HG03039 (cell line): Measurements from ENCODE around the gene POLR2M.

Source experiments
- ATAC-seq: cut with Tn5 transposase; IDR thresholded peaks from one replicate; pipeline ENCODE4 v1.9.1; 2021; ENCODE audit warnings: mild to moderate bottlenecking, moderate library complexity; ENCODE audit not compliant: unreplicated experiment

The POLR2M gene

DNA sequence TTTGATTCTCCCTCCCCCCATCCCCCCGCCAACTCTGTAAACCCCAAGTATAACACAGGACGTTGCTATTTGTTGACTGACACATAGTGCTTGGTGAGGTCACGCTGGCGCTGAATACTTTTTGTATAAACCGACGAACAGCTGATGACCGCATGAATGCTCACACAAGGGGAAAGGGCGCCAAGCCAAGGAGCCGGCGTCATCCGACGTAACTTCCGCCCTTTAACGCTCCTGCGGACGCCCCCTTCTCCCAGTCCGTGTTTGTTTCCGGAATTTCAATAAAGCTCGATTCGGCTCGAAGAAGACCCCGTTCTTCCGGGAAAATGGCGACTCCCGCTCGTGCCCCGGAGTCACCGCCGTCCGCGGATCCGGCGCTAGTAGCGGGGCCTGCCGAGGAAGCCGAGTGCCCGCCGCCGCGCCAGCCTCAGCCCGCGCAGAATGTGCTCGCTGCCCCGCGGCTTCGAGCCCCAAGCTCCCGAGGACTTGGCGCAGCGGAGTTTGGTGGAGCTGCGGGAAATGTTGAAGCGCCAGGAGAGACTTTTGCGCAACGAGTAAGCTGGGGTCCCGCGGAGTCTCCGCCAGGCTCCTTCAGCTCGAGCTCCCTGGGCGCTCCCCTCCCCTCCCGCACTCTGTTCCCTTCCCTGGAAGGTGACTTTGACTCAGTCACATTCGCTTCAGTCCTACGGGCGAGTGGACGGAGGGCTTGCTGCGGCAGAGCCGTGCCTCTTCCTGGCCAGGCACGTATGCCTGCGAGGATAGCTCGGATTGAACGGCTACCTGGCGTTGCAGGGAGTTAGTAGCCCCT, at the start of gene POLR2M:
Gene POLR2M (plus strand): TSS at position 310 of the 805 bp plus-strand sequence. CDS start 129 bp downstream, at position 439.
- peak; percentile 90 for ATAC-seq

DNA sequence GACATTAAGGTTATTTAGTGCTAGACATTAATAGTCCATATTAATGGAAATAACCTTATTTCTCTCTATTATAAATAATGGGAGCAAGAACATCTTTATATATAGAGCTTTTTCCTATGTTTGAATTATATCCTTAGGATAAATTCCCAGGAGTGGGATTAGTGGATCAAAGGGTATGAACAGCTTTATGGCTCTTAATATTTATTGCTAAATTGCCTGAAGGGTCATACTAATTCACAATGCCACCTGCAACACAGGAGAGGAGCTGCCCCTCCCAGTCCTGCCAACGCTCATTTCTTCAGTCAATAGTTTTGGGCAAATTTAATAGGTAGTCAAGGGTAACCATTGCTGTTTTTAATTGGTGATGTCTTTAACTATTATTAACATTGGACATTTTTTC, 48.9 kb upstream of the POLR2M start:
- no peak for ATAC-seq

DNA sequence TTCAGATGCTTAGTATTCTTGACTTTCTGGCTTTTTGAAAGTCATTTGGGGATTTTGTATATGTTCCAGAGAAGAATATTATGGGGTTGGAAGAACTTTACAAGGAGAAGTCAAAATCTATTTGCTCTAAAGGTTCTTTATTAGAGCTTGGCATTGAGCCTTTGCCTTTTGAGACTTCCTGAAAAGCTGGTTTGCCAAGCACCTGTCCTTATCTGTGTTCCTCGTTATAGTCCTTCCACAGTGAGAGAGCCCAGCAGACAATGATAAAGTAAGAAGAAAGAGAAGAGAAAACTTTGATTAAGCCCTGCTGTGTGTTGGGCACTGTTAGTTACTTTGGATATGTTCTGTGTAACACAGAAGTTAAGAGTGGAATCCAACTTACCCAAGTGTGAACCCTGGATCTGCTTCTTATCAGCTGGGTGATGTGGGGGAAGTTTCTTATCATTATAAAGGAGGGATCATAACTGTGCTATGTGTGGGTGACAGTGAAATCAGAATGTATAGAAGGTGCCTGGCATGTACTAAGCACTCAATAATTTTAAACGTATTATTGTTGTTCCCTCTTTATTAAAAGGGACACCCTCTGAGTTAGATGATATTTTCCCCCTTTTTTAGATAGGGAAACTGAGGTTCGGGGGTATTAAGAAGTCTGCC, 44.3 kb upstream of the POLR2M start:
- no peak for ATAC-seq

DNA sequence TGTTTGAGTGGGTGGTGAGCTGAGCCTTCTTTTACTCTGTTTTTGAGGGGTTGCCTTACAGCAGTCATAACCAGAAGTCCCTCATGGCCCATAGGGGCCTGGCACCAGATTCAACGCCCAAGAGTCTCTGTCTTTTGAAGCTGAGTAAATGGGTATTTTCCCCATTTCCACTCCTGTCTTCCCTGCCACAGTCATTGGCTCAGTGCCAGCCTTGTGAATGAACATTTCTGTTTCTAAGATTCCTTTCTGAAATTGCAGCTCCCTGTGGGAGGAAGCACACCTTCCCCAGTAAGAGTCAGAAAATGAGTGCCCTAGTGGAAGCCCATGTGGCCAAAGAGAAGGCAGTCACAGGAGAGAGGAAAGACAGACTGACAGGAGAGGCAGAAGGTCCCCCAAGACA, 43.7 kb upstream of the POLR2M start:
- no peak for ATAC-seq

DNA sequence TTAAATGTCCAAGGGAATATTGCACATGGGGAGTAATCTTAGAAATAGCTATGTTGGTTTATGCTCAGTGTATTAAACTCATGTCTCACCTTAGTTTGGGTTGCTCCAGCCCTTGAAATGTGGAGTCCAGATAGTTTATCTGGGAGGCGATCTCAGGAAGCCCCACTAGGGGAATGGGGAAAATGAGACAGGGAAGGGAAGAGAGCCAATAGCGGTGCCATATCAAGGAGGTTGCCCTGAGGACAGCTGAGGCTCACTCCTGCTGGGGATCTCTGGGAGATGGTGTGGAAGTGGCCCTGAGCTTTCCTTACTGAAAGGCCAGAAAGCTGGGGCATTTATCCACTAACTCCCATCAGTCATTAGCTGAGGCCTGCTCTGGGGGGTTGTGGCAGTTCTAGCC, 43.3 kb upstream of the POLR2M start:
- no peak for ATAC-seq

DNA sequence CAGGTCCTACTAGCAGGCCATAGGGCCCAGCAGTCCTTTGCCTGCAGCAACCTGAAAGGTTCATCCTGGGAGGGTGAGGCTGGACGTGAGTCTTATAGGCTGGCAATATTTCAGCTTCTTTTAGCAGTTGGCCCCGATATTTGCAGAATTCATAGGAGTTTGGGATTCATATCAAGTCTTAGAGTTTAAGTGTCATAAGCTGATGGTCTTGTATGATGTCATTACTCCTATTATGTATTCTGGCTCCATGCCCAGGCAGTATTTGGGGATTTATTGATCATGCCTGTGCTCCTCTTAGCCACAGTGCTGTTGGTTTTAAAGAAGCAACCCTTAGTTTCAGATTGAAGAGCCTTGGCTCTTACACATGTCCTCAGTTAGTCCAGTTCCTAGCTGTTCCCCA, 41.3 kb upstream of the POLR2M start:
- no peak for ATAC-seq

DNA sequence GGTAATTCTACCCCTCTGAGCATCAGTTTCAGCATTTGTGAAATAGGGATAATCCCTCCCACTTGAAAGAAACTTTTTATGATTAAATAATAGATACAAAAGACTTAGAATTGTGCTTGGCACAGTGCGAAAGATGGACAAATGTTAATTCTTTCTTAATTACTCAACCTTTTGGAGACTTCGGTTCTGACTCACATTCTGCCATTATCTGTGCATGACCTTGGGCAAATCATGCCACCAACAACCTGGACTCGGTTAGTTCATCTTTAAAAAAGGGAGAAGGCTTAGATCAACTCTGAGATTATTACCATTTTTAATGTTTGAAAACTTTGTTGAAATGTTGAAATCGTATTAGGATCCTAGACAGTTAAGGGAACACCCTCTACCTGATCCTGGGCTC, 40.6 kb upstream of the POLR2M start:
- ATAC-seq, result no peak

DNA sequence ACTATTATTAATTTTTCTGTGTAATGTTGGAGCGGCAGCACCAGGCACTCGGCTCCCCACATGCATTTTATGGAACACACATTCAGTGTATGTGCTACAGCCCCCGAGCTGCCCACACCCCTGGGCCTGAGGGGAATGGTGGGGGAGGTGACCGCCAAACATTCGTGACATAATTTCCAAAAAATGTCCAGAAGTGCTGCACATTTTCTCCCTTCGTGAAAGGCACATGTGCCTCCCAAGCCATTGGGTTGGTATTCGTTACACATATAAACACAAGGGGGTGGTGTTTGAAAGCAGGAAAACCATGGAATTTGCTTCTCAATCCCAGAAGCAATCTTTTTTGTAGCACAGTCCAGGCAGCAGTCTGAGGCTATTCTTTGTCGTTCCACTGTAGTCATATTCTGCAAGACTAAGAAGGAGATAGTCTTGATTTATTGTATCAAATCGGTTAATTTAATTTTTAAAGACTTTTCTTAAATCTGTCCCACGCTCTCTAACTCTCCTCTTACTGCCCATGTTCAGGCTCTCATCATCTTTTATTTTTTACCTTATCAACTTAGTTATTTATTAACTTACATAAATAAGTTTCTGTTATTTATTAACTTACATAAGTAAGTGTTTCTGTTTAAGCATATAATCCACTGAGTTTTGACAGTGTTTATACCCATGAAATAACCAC, 39.2 kb upstream of the POLR2M start:
- ATAC-seq, result no peak

DNA sequence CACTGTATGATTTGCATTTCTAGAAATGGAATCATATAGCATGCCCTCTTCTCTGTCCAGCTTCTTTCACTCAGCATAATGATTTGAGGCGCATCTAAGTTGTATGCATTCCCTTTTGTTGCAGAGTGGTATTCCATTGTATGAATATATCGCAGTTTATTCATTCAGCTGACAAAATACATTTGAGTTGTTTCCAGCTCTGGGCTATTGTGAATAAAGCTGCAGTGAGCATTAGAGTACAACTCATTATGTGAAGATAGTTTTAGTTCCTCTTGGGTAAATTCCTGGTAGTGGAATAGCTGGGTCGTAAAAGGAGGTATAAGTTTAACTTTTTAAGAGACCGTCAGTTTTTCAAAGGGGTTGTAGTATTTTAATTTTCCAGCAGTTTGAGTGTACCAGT, 38.5 kb upstream of the POLR2M start:
- ATAC-seq, result no peak

DNA sequence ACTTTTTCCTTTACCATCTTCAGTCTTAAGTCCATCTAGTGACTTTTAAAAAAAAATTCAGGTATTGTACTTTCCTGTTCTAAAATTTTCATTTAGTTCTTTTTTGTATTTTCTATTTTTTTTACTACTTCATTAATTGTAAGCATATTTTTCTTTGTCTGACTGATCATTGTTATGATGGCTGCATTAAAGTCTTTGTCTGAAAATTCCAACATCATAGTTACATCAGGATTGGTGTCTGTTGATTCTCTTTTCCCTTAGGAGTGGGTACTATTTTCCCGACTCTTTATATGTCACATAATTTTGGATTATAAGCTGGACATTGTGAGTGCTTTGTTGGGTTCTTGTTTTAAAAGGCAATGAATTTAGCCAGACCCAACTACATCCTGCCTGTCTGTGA, 34.9 kb upstream of the POLR2M start:
- no peak for ATAC-seq

DNA sequence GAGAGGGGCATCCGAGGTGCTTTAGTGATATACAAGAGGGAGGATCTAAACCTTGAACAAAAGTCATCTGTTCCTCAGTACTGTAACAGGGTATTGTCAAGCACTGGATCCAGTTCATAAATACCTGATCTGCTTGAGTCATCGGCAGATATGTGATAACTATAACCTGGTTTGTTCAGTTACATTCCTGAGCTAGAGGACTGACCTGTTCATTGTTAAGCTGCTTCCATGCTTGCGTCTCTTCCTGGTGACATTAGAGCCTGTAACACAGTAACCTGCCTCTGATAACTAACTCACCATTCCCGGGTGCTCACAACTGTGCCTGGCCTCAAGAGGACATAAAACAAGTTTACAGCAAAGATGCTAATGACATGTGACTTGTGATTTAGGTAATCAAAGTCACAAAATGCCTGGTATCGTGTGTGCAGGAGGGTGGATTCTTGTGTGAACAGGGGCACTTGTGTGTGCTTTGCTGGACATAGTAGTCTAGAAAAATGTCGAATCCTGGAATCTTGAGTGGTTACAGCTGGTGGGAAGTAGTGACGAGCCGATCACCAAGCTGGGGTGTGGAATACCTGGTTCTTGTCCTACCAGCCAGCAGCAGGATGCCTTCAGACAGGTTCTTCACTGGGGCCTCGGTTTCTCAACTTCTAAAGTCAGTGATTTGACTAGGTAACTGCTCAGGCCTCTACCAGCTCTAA, 30.9 kb upstream of the POLR2M start:
- ATAC-seq, result no peak

DNA sequence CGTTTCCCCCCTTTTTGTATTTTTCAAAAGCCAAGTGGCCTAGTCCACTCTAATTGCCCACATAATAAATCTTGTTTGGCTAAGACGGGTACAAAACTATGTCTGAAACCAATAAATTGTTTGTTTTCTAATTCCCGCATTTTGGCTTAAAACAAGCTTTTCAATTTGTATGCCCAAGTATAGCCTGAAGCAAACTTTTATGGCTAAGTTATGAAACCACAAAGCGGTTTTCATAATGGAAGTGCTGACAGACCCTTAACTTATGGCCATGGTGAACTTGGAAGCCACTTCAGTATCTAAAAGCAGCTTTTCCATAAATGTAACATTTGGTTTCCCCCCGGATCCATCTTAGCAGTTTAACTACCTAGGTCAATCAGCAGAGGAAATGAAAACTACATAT, 29.9 kb upstream of the POLR2M start:
- ATAC-seq, result no peak

DNA sequence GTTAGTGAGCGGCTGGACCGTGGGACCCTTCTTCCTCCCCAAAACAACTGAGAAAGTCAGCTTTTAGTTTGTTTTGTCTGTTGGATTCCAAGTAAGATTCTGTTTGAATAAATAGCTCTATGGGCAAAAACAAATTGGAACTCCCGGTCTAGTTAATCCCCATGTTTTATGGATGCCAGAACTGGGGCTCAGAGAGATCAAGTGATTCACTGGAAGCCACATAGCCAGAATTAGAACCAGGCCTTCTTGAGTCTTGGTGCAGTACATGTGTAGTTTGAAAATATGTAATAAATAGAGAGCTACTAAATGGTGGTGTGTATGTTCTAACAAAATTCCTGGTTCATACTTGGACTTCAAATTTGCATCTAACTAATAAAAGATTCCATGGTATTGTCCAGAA, 29.3 kb upstream of the POLR2M start:
- ATAC-seq, result no peak

DNA sequence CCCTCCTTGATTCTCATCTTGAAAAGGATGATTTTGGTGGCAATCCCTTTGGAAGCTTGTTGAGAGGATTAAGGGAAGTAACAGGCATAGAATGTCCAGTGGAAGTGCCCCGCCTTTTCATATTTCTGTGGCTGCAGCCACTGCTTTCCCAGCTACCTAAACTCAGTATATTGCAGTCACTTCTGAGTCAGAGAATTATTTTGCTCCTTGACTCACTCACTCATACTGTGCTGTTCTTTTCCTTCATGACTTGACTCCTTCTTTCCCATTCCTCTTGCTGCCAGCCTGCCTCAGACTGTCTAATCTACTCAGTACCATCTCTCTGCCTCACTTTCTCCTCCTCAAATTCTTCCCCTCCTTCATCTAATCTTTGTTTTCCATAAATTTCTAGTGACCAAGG, 26.5 kb upstream of the POLR2M start:
- ATAC-seq, result no peak

DNA sequence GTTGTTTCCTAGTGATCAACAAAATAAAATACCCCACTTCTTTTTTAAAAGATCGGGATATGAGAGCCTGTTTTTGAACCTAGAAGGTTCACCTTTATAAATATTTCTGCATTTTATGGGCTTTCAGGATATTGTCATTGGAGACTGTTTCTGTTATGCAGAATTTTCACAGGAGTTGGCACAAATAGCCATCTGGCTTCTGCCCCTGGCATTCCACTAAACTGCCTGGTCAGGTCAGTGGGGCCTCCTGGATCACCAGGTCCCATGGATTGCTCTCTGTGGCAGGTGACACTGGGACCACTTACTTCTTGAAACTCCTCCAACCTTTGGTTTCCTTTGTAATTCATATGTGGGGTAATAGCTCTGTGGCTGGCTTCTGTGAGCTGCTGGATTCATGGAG, 25.5 kb upstream of the POLR2M start:
- no peak for ATAC-seq

DNA sequence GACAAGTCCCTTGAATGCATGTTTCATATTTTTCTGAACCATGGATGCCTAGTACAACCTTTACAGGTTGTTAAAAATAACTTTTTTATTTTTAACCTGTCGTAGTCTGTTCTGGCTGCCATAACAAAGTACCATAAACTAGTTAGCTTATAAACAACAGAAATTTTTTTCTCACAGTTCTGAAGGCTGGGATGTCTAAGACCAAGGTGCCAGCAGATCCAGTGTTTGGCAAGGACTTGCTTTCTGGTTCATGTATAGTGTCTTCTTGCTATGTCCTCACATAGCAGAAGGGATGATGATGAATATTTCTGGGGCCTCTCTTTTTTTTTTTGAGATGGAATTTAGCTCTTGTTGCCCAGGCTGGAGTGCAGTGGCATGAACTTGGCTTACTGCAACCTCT, 23.0 kb upstream of the POLR2M start:
- ATAC-seq, result no peak

DNA sequence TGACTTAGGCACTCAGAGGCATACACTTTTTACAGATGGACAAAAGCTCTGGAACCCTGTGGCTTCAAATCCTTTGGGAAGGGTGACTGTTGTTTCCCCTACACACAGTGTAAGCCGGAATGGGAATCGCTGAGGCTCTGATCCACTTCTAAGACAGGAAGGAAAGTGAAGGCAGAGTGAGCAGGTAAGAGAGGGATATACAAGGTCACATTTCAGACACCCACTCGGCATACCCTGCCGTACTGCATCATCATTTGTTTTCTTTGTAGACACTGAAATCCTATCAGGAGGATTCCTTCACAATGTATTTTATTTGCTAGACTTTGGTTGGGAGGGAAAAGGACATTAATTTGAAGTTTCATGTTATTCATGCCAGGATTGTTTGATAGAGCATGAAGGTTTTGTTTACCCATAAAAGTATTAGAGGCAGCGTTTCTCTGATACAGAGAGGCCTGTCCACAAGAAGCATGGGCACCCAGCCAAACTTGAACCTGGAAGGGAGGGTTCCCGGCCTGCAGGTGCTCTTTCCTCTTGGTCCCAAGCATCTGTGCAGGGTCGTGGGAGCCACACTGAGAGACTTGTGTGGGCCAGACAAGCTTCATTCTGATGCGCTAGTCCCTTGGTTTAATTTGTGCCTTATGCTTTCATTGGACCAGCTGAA, 21.9 kb upstream of the POLR2M start:
- ATAC-seq, result no peak

DNA sequence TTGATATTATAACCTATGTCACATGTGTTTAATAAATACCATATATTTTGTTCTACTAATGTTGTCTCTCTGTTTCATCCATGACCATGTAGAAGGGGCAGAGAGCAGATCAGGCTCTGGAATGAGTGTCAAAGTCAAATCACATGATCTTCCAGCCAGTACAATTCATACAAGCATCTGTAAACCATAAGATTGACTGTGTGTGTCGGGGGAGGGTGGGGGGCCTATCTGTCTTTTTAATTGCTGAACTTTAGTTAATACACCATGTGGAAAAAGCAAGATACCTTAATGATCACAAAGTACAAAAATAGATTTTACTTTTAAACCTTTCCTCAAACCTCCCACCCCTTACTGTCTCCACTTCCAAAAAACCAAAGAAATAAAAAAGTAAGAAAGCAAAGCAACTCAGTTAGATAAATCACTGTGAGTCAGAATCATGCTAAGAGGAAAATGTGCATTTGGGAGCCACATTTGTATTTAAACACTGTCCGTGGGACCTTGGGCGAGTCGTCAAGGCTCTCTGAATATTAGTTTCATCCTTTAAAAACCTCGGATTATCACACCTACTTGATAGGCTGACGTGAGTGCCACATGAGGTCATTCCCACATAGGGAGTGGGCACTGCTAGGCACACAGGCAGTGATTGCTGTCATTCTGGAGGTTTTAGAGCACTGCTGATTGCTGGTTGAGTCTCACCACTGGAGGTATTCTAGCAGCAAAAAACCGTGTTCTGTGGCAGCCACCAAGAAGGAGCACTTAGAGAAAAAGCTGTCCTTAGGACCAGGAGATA, 21.0 kb upstream of the POLR2M start:
- ATAC-seq, result no peak

DNA sequence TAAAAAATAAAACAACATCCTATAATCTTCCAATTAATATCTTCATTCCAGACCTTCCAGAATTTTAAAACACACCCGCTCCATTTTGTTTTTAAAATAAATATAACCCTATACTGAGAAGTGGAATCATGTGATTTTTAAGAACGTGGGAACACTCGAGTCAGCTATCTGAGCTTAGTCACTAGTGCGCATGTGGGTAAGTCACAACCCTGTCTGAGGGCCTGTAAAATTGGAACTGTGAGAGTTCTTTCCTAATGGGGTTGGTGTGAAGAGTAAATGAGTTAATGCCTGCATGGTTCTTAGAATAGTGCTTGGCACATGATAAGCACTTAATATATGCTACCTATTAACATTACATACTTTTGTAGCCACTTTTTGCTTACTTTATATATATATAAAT, 19.9 kb upstream of the POLR2M start:
- no peak for ATAC-seq

DNA sequence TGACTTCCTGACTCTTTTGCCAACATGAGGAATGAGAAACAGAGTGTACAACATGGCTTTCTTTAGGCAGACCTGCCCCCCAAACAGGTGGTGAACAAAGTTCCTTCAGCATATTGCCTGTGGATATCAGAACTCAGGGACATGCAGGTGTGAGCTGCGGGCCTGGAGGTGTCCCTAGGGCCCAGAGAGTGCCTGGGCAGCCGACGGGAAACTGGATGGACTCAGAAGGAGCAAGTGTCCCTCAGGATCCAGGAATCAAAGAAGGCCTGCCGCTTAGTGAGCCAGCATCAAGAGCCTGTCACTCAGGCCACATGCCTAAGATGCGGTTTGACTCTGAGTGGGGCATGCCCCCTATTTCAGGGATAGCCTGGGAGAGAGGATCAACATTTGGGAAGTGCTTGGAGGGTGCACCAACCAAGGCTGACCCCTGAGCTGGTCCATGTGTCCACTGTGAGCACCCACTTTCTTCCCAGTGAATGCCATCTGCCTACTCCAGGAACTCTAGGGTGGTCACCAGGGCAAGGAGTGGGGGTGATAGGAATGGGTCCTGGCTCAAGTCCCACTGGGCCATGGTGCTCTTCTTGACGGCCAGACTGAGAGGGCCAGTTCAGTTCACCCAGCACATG, 16.1 kb upstream of the POLR2M start:
- ATAC-seq, result no peak
